PFSK-1 (cell line): ENCODE results near the gene RPS10.

Experiments used
- FOXP2 ChIP-seq: optimal IDR thresholded peaks from 2 replicates; pipeline ENCODE3; 2011; ENCODE audit warnings: borderline replicate concordance, control low read depth, inconsistent platforms; ENCODE audit not compliant: insufficient read depth; ENCODE audit errors: extremely low read length, extremely low read depth
- POLR2AphosphoS5 ChIP-seq: IDR thresholded peaks from 2 replicates; pipeline ENCODE4 v1.6.1; 2012; ENCODE audit warnings: low read depth, mild to moderate bottlenecking, control low read depth, low read length, moderate library complexity
- SIN3A ChIP-seq: IDR thresholded peaks from 2 replicates; pipeline ENCODE4 v1.6.1; 2012; ENCODE audit warnings: mild to moderate bottlenecking, low read length, moderate library complexity, borderline replicate concordance; ENCODE audit not compliant: insufficient read depth
- TAF1 ChIP-seq: IDR thresholded peaks from 2 replicates; pipeline ENCODE4 v1.6.1; 2012; ENCODE audit warnings: low read length, control low read depth, borderline replicate concordance; ENCODE audit not compliant: insufficient read depth
- TF ChIP-seq, protein P1 (sequence below), 2 experiments: IDR thresholded peaks; 2 replicates each; pipeline versions ENCODE4 v1.6.1 to v1.8.0; 2011 to 2012; ENCODE audit warnings: low read depth in 2 of 2, low read length in 2 of 2, control low read depth in 1 of 2, inconsistent platforms in 1 of 2, mild to moderate bottlenecking in 1 of 2, moderate library complexity in 1 of 2; ENCODE audit not compliant: insufficient read depth in 1 of 2

RPS10 gene

DNA sequence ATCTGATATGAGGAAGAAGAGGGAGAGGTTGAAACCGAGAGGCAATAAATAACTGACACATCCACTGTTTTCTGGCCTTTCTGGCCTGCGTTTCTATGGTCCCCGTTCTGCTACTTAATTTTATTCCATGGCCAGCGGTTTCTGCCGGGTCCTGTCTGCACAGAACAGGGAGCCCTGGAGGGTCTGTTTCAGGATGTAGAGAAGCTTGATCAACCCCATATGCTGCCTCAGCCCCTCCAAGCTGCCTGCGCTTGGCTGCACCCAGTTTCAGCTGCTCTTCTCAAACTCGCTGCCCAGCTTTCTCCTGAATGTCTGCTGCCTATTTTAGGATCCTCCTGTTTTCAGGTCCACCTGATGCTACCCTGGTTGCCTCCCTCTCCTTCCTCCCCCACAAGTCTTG, 21.5 kb upstream of the RPS10 start:
- TF ChIP-seq, protein P1, sequence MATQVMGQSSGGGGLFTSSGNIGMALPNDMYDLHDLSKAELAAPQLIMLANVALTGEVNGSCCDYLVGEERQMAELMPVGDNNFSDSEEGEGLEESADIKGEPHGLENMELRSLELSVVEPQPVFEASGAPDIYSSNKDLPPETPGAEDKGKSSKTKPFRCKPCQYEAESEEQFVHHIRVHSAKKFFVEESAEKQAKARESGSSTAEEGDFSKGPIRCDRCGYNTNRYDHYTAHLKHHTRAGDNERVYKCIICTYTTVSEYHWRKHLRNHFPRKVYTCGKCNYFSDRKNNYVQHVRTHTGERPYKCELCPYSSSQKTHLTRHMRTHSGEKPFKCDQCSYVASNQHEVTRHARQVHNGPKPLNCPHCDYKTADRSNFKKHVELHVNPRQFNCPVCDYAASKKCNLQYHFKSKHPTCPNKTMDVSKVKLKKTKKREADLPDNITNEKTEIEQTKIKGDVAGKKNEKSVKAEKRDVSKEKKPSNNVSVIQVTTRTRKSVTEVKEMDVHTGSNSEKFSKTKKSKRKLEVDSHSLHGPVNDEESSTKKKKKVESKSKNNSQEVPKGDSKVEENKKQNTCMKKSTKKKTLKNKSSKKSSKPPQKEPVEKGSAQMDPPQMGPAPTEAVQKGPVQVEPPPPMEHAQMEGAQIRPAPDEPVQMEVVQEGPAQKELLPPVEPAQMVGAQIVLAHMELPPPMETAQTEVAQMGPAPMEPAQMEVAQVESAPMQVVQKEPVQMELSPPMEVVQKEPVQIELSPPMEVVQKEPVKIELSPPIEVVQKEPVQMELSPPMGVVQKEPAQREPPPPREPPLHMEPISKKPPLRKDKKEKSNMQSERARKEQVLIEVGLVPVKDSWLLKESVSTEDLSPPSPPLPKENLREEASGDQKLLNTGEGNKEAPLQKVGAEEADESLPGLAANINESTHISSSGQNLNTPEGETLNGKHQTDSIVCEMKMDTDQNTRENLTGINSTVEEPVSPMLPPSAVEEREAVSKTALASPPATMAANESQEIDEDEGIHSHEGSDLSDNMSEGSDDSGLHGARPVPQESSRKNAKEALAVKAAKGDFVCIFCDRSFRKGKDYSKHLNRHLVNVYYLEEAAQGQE (IDR thresholded peaks at IDR 0.05; ENCODE audit: insufficient read depth in 1 of 2, low read depth in 2 of 2, low read length in 2 of 2): no peak
- no peak for TF ChIP-seq SIN3A
- TF ChIP-seq TAF1: no peak
- no peak for TF ChIP-seq POLR2AphosphoS5
- TF ChIP-seq FOXP2: no peak

DNA sequence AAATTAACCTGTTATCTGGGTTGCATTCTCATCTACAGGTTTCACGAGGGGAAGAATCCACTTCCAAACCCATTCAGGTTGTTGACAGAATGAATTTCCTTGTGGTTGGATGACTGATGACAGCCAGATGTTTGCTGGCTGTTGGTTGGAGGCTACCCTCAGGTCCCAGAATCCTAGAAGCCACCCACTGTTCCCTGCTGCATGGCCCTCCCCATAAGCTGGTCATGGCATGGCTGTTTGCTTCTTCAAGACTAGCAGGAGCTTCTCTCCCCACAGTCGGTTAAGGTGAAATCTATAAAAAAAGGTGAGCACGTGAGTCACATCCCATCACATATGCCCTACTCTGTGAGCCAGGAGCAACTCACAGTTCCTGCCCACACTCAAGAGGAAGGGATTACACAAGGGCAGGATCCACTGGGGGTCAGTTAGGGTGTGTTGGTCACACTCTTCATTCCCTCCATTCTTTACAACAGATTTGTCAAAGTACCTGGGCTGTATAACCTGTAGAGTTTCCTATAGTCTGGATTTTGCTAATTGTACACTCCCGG, 19.5 kb upstream of the RPS10 start:
- TF ChIP-seq SIN3A (no peak), FOXP2 (no peak), POLR2AphosphoS5 (no peak), TAF1 (no peak)
- TF ChIP-seq, protein P1 (IDR thresholded peaks at IDR 0.05; ENCODE audit: insufficient read depth in 1 of 2, low read depth in 2 of 2, low read length in 2 of 2): no peak

DNA sequence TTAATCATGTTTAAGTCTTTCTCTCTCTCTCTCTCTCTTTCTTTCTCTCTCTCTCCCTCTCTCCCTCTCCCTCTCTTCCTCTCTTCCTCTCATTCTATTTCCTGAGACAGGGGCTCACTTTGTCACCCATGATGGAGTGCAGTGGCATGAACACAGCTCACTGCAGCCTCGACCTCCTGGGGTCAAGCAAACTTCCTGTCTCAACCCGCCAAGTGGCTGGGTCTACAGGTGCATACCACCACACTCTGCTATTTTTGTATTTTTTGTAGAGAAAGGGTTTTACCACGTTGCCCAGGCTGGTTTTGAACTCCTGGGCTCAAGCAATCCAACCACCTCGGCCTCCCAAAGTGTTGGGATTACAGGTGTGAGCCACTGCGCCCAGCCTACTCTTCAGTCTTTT, 15.7 kb upstream of the RPS10 start:
- TF ChIP-seq TAF1: no peak
- TF ChIP-seq FOXP2: no peak
- TF ChIP-seq POLR2AphosphoS5: no peak
- TF ChIP-seq SIN3A: no peak
- TF ChIP-seq, protein P1 (IDR thresholded peaks at IDR 0.05; ENCODE audit: insufficient read depth in 1 of 2, low read depth in 2 of 2, low read length in 2 of 2): no peak

DNA sequence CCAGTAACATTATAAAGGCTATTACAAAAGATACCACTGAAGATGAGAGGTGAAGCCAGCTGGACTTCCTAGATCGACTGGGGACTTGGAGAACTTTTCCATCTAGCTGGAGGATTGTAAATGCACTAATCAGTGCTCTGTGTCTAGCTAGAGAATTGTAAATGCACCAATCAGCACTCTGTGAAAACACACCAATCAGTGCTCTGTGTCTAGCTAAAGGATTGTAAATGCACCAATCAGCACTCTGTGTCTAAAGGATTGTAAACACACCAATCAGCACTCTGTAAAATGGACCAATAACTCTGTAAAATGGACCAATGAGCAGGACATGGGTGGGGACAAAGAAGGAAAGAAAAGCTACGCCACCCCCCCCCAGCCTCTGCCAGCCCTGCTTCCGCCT, 13.6 kb upstream of the RPS10 start:
- TF ChIP-seq FOXP2 (no peak), TAF1 (no peak), POLR2AphosphoS5 (no peak), SIN3A (no peak)
- TF ChIP-seq, protein P1 (IDR thresholded peaks at IDR 0.05; ENCODE audit: insufficient read depth in 1 of 2, low read depth in 2 of 2, low read length in 2 of 2): no peak

DNA sequence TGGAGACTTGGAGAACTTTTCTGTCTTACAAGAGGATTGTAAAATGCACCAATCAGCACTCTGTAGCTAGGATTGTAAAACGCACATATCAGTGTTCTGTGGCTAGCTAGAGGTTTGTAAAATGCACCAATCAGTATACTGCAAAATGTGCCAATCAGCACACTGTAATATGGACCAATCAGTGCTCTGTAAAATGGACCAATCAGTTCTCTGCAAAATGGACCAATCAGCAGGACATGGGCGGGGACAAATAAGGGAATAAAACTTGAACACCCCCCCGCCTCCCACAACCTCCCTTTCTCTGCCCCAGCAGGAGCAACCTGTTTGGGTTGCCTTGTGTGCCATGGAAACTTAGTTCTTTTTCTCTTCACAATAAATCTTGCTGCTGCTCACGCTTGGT, 12.8 kb upstream of the RPS10 start:
- TF ChIP-seq POLR2AphosphoS5: no peak
- no peak for TF ChIP-seq TAF1
- TF ChIP-seq, protein P1 (IDR thresholded peaks at IDR 0.05; ENCODE audit: insufficient read depth in 1 of 2, low read depth in 2 of 2, low read length in 2 of 2): no peak
- no peak for TF ChIP-seq SIN3A
- no peak for TF ChIP-seq FOXP2
